ENCODE measurements around the gene GATAD2B.

The GATAD2B gene

GRCh38 chr1:153962088-153963029 is 39.6 kb upstream of the GATAD2B start:
- Histone ChIP-seq H3K4me1 (ENCODE audit: control insufficient read depth, insufficient read depth, low read length) (peaks cover 17% of the 10 kb centered on the region), H3K27ac (ENCODE audit: insufficient read depth, low read depth, low read length, poor library complexity, severe bottlenecking) (no peak overlapping the region), H3K9me3 (ENCODE audit: control insufficient read depth, low read length) (no peaks in the 10 kb centered on the region), H3K27me3 (ENCODE audit: control insufficient read depth, insufficient read depth, low read length, poor library complexity, severe bottlenecking) (no peaks in the 10 kb centered on the region), H3K4me3 (ENCODE audit: insufficient read depth, low read depth, low read length) (peak overlapping the region; percentile 83), H3K36me3 (ENCODE audit: control insufficient read depth, insufficient read depth, low read length) (peaks cover 17% of the 10 kb centered on the region)
- WGBS, 2 experiments: 14 to 17% methylated on average over 16 of the region's 16 CpGs

- no peaks in the 10 kb centered on the region for H3K27me3 ChIP-seq (ENCODE audit: control insufficient read depth, insufficient read depth, low read length, poor library complexity, severe bottlenecking)
- H3K4me3 ChIP-seq (ENCODE audit: insufficient read depth, low read depth, low read length): peak overlapping the region; percentile 83
- H3K4me1 ChIP-seq (ENCODE audit: control insufficient read depth, insufficient read depth, low read length): peaks cover 25% of the 10 kb centered on the region
- no peaks in the 10 kb centered on the region for H3K9me3 ChIP-seq (ENCODE audit: control insufficient read depth, low read length)
- H3K36me3 ChIP-seq (ENCODE audit: control insufficient read depth, insufficient read depth, low read length): peaks cover 17% of the 10 kb centered on the region
- WGBS, 2 experiments: 85 to 87% methylated on average over 4 of the region's 4 CpGs
- H3K27ac ChIP-seq (ENCODE audit: insufficient read depth, low read depth, low read length, poor library complexity, severe bottlenecking): no peak overlapping the region
Observed at GRCh38 chr1:153961421-153961820, 38.6 kb upstream of the GATAD2B start.

GRCh38 chr1:153960206-153960605 is 37.4 kb upstream of the GATAD2B start:
- Histone ChIP-seq H3K27ac (ENCODE audit: insufficient read depth, low read depth, low read length, poor library complexity, severe bottlenecking) (no peak overlapping the region), H3K4me3 (ENCODE audit: insufficient read depth, low read depth, low read length) (no peak overlapping the region), H3K4me1 (ENCODE audit: control insufficient read depth, insufficient read depth, low read length) (peaks cover 26% of the 10 kb centered on the region), H3K9me3 (ENCODE audit: control insufficient read depth, low read length) (no peaks in the 10 kb centered on the region), H3K27me3 (ENCODE audit: control insufficient read depth, insufficient read depth, low read length, poor library complexity, severe bottlenecking) (no peaks in the 10 kb centered on the region), H3K36me3 (ENCODE audit: control insufficient read depth, insufficient read depth, low read length) (peaks cover 17% of the 10 kb centered on the region)
- 95% methylated on average over 11 of the region's 11 CpGs for WGBS, 2 experiments

- H3K27ac ChIP-seq (ENCODE audit: insufficient read depth, low read depth, low read length, poor library complexity, severe bottlenecking): peak overlapping the region; percentile 73
- 87 to 88% methylated on average over 3 of the region's 3 CpGs for WGBS, 2 experiments
Observed at GRCh38 chr1:153959454-153959853, 36.7 kb upstream of the GATAD2B start.

GRCh38 chr1:153958961-153959260 is 36.1 kb upstream of the GATAD2B start:
- no peaks in the 10 kb centered on the region for H3K27me3 ChIP-seq (ENCODE audit: control insufficient read depth, insufficient read depth, low read length, poor library complexity, severe bottlenecking)
- no peak overlapping the region for H3K4me3 ChIP-seq (ENCODE audit: insufficient read depth, low read depth, low read length)
- peaks cover 17% of the 10 kb centered on the region for H3K36me3 ChIP-seq (ENCODE audit: control insufficient read depth, insufficient read depth, low read length)
- peaks cover 26% of the 10 kb centered on the region for H3K4me1 ChIP-seq (ENCODE audit: control insufficient read depth, insufficient read depth, low read length)
- H3K27ac ChIP-seq (ENCODE audit: insufficient read depth, low read depth, low read length, poor library complexity, severe bottlenecking): peak overlapping the region; percentile 73
- H3K9me3 ChIP-seq (ENCODE audit: control insufficient read depth, low read length): no peaks in the 10 kb centered on the region
- 50 to 55% methylated on average over 4 of the region's 4 CpGs for WGBS, 2 experiments

More at GRCh38 chr1:153959454-153959853, 36.7 kb upstream of the GATAD2B start:
- no peak overlapping the region for H3K4me3 ChIP-seq (ENCODE audit: insufficient read depth, low read depth, low read length)
- H3K27me3 ChIP-seq (ENCODE audit: control insufficient read depth, insufficient read depth, low read length, poor library complexity, severe bottlenecking): no peaks in the 10 kb centered on the region
- no peaks in the 10 kb centered on the region for H3K9me3 ChIP-seq (ENCODE audit: control insufficient read depth, low read length)
- H3K4me1 ChIP-seq (ENCODE audit: control insufficient read depth, insufficient read depth, low read length): peaks cover 26% of the 10 kb centered on the region
- peaks cover 17% of the 10 kb centered on the region for H3K36me3 ChIP-seq (ENCODE audit: control insufficient read depth, insufficient read depth, low read length)

GRCh38 chr1:153958111-153958960 is 35.6 kb upstream of the GATAD2B start, which contains the start of gene CRTC2:
Gene CRTC2 (minus strand): TSS chr1:153958612. CDS start chr1:153958497, 115 bp downstream.
- H3K4me1 ChIP-seq (ENCODE audit: control insufficient read depth, insufficient read depth, low read length): peaks cover 26% of the 10 kb centered on the region
- H3K27ac ChIP-seq (ENCODE audit: insufficient read depth, low read depth, low read length, poor library complexity, severe bottlenecking): peak within 1 kb of the TSS; percentile 73
- no peaks in the 10 kb centered on the region for H3K27me3 ChIP-seq (ENCODE audit: control insufficient read depth, insufficient read depth, low read length, poor library complexity, severe bottlenecking)
- H3K9me3 ChIP-seq (ENCODE audit: control insufficient read depth, low read length): no peaks in the 10 kb centered on the region
- peaks cover 20% of the 10 kb centered on the region for H3K36me3 ChIP-seq (ENCODE audit: control insufficient read depth, insufficient read depth, low read length)
- H3K4me3 ChIP-seq (ENCODE audit: insufficient read depth, low read depth, low read length): peak within 1 kb of the TSS; percentile 84
- WGBS, 2 experiments: 0% methylated on average over 74 of the region's 75 CpGs

- Histone ChIP-seq H3K4me1 (ENCODE audit: control insufficient read depth, insufficient read depth, low read length) (peaks cover 26% of the 10 kb centered on the region), H3K4me3 (ENCODE audit: insufficient read depth, low read depth, low read length) (peak overlapping the region; percentile 84), H3K27ac (ENCODE audit: insufficient read depth, low read depth, low read length, poor library complexity, severe bottlenecking) (peak overlapping the region; percentile 53), H3K9me3 (ENCODE audit: control insufficient read depth, low read length) (no peaks in the 10 kb centered on the region), H3K36me3 (ENCODE audit: control insufficient read depth, insufficient read depth, low read length) (peaks cover 20% of the 10 kb centered on the region), H3K27me3 (ENCODE audit: control insufficient read depth, insufficient read depth, low read length, poor library complexity, severe bottlenecking) (no peaks in the 10 kb centered on the region)
- WGBS, 2 experiments: 0% methylated on average over 13 of the region's 13 CpGs
Observed at GRCh38 chr1:153957744-153958110, 35.0 kb upstream of the GATAD2B start.

- Histone ChIP-seq H3K4me3 (ENCODE audit: insufficient read depth, low read depth, low read length) (peak overlapping the region; percentile 84), H3K9me3 (ENCODE audit: control insufficient read depth, low read length) (no peaks in the 10 kb centered on the region), H3K27ac (ENCODE audit: insufficient read depth, low read depth, low read length, poor library complexity, severe bottlenecking) (no peak overlapping the region), H3K27me3 (ENCODE audit: control insufficient read depth, insufficient read depth, low read length, poor library complexity, severe bottlenecking) (no peaks in the 10 kb centered on the region), H3K36me3 (ENCODE audit: control insufficient read depth, insufficient read depth, low read length) (peaks cover 22% of the 10 kb centered on the region), H3K4me1 (ENCODE audit: control insufficient read depth, insufficient read depth, low read length) (peaks cover 26% of the 10 kb centered on the region)
- 42 to 47% methylated on average over 6 of the region's 6 CpGs for WGBS, 2 experiments
Observed at GRCh38 chr1:153956997-153957715, 34.4 kb upstream of the GATAD2B start.

- Histone ChIP-seq H3K27me3 (ENCODE audit: control insufficient read depth, insufficient read depth, low read length, poor library complexity, severe bottlenecking) (no peaks in the 10 kb centered on the region), H3K4me1 (ENCODE audit: control insufficient read depth, insufficient read depth, low read length) (peaks cover 18% of the 10 kb centered on the region), H3K36me3 (ENCODE audit: control insufficient read depth, insufficient read depth, low read length) (peaks cover 17% of the 10 kb centered on the region), H3K27ac (ENCODE audit: insufficient read depth, low read depth, low read length, poor library complexity, severe bottlenecking) (no peak overlapping the region), H3K9me3 (ENCODE audit: control insufficient read depth, low read length) (no peaks in the 10 kb centered on the region), H3K4me3 (ENCODE audit: insufficient read depth, low read depth, low read length) (no peak overlapping the region)
- 95 to 97% methylated on average over 10 of the region's 10 CpGs for WGBS, 2 experiments
Observed at GRCh38 chr1:153954826-153955225, 32.1 kb upstream of the GATAD2B start.
